Gastrocnemius medialis (tissue), 4 donors: Measurements from ENCODE around the gene C3.

Source experiments
- POLR2A ChIP-seq, 2 donors: fragments of 450-650 bp; IDR thresholded peaks; one replicate each; pipeline ENCODE4 v1.6.1; 2017; ENCODE audit warnings: antibody characterized with exemption in 2 of 2, mild to moderate bottlenecking in 2 of 2, moderate library complexity in 2 of 2
- TF ChIP-seq, protein P1 (sequence below), 5 experiments: fragments of 450-650 bp in 3 of 5; fragments of 200-600 bp in 2 of 5; sonication (generic) in 2 of 5; IDR thresholded peaks in 4 of 5; conservative IDR thresholded peaks in 1 of 5; 1 replicate in 4 of 5; 2 replicates in 1 of 5; pipeline ENCODE4 v1.5.1; 2016 to 2019; ENCODE audit warnings: antibody characterized with exemption in 5 of 5, mild to moderate bottlenecking in 3 of 5, moderate library complexity in 3 of 5

DNA sequence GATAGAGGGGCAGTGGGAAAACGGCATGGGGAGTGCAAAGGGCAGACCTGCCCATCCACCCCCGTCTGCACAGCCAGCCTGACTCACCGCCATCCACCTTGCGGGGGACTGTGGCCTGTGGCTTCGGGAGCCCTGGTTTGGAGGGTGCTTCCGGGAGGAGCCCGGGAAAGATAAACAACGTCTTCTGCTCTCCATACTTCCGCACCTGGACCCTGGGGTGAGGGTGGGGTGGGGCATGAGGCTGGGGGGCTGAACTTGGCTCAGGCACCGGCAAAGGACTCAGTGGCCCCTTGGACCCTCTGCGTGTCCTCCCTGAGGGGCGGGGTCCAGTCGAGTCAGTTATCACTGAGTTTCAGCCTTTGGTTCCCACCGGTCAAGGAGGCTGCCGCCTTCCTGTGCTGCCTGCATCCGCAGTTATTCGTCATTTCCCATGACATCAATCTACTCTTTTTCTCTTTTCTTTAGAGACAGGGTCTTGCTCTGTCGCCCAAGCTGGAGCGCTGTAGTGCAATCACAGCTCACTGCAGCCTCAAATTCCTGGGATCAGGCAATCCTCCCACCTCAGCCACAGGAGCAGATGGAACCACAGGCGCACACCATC lies 13.7 kb upstream of the C3 start:
- TF ChIP-seq, protein P1, sequence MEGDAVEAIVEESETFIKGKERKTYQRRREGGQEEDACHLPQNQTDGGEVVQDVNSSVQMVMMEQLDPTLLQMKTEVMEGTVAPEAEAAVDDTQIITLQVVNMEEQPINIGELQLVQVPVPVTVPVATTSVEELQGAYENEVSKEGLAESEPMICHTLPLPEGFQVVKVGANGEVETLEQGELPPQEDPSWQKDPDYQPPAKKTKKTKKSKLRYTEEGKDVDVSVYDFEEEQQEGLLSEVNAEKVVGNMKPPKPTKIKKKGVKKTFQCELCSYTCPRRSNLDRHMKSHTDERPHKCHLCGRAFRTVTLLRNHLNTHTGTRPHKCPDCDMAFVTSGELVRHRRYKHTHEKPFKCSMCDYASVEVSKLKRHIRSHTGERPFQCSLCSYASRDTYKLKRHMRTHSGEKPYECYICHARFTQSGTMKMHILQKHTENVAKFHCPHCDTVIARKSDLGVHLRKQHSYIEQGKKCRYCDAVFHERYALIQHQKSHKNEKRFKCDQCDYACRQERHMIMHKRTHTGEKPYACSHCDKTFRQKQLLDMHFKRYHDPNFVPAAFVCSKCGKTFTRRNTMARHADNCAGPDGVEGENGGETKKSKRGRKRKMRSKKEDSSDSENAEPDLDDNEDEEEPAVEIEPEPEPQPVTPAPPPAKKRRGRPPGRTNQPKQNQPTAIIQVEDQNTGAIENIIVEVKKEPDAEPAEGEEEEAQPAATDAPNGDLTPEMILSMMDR (IDR thresholded peaks at IDR 0.05 in 4 of 5, conservative IDR thresholded peaks at IDR 0.05 in 1 of 5): no peak
- no peak for TF ChIP-seq POLR2A (IDR thresholded peaks at IDR 0.05)
